H1 (cell line): ENCODE results near the gene KIR2DL1.
"Not testable (repeated sequence)": the region's sequence is repeated elsewhere in the genome, so short reads cannot be mapped to it uniquely, and the experiment has no call there.

Source experiments
- ASH2L ChIP-seq: fragments of 200-600, 300-600 bp; sonication (generic); IDR thresholded peaks from one replicate; pipeline ENCODE4 v1.7.1; 2017; ENCODE audit warnings: low read length
- EZH2 ChIP-seq: fragments of 200-600 bp; sonication (generic); IDR thresholded peaks from 2 replicates; pipeline ENCODE4 v1.7.1; 2012; ENCODE audit warnings: low read depth, mild to moderate bottlenecking, moderate library complexity, low read length, inconsistent platforms; ENCODE audit not compliant: severe bottlenecking
- POLR2A ChIP-seq, 2 experiments: IDR thresholded peaks; 1 replicate in 1 of 2; 2 replicates in 1 of 2; pipeline ENCODE4 v1.6.1; 2011; ENCODE audit warnings: low read depth in 2 of 2, low read length in 2 of 2, mild to moderate bottlenecking in 2 of 2; ENCODE audit errors: control extremely low read depth in 1 of 2
- POLR2AphosphoS5 ChIP-seq: IDR thresholded peaks from 2 replicates; pipeline ENCODE4 v1.6.1; 2011; ENCODE audit warnings: low read depth, low read length
- POU5F1 ChIP-seq: IDR thresholded peaks from 2 replicates; pipeline ENCODE4 v1.6.1; 2011; ENCODE audit warnings: low read depth, mild to moderate bottlenecking, low read length, moderate library complexity
- SUZ12 ChIP-seq: fragments of 200-600 bp; sonication (generic); IDR thresholded peaks from 2 replicates; pipeline ENCODE4 v1.6.1; 2012; ENCODE audit warnings: mild to moderate bottlenecking, inconsistent platforms, low read length, moderate library complexity, mixed read lengths
- TEAD4 ChIP-seq: IDR thresholded peaks from 2 replicates; pipeline ENCODE4 v1.6.1; 2012; ENCODE audit warnings: low read depth, low read length, inconsistent platforms, mixed read lengths
- TF ChIP-seq, protein P1 (sequence below), 3 experiments: IDR thresholded peaks; 1 replicate in 2 of 3; 2 replicates in 1 of 3; pipeline versions ENCODE4 v1.5.1 to v1.6.1; 2011; ENCODE audit warnings: low read length in 3 of 3, mild to moderate bottlenecking in 3 of 3, inconsistent platforms in 2 of 3, low read depth in 1 of 3, moderate library complexity in 1 of 3; ENCODE audit not compliant: insufficient read depth in 1 of 3; ENCODE audit errors: control extremely low read depth in 1 of 3

GRCh38 chr19:54770511-54770910, 918 bp downstream of the KIR2DL1 start:
- not testable (repeated sequence) for TF ChIP-seq POLR2AphosphoS5; POLR2A (IDR thresholded peaks at IDR 0.05; ENCODE audit: control extremely low read depth in 1 of 2, low read depth in 2 of 2, low read length in 2 of 2); POU5F1; TEAD4; ASH2L; SUZ12; EZH2
- TF ChIP-seq, protein P1, sequence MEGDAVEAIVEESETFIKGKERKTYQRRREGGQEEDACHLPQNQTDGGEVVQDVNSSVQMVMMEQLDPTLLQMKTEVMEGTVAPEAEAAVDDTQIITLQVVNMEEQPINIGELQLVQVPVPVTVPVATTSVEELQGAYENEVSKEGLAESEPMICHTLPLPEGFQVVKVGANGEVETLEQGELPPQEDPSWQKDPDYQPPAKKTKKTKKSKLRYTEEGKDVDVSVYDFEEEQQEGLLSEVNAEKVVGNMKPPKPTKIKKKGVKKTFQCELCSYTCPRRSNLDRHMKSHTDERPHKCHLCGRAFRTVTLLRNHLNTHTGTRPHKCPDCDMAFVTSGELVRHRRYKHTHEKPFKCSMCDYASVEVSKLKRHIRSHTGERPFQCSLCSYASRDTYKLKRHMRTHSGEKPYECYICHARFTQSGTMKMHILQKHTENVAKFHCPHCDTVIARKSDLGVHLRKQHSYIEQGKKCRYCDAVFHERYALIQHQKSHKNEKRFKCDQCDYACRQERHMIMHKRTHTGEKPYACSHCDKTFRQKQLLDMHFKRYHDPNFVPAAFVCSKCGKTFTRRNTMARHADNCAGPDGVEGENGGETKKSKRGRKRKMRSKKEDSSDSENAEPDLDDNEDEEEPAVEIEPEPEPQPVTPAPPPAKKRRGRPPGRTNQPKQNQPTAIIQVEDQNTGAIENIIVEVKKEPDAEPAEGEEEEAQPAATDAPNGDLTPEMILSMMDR (IDR thresholded peaks at IDR 0.05; ENCODE audit: control extremely low read depth in 1 of 3, insufficient read depth in 1 of 3, low read depth in 1 of 3, low read length in 3 of 3), result not testable (repeated sequence)
